Activated CD8-positive, alpha-beta T cell treated with anti-CD3 and anti-CD28 coated beads for 36 hours (primary cell): ENCODE results near the gene PKP1. TPM values are rescaled to one million over a fixed set of nuclear protein-coding genes. Genes with fewer than 3 reads are reported as not detected.

Source experiments
- ATAC-seq: fragments of 200-7000 bp; cut with Tn5 transposase; one replicate; pipeline ENCODE4 v1.10.0; 2021; ENCODE audit warnings: mild to moderate bottlenecking, moderate library complexity
- CTCF ChIA-PET: fragments of 350-600 bp; sonication (Branson Sonifier 250); formaldehyde crosslinking; loops from one replicate; lab custom pipeline; 2021; ENCODE audit warnings: antibody characterized with exemption; lab: Charles Lee
- POLR2A ChIA-PET: fragments of 350-600 bp; sonication (Branson Sonifier 250); formaldehyde crosslinking; loops from one replicate; lab custom pipeline; 2021; ENCODE audit warnings: antibody characterized with exemption; lab: Charles Lee
- DNase-seq: peaks from one replicate; pipeline ENCODE4 v3.0.0-alpha.2; 2020
- H3K27ac Mint-ChIP-seq: one replicate; pipeline ENCODE4 v1.8.0; 2021; ENCODE audit warnings: mild to moderate bottlenecking, mixed read lengths
- H3K27me3 Mint-ChIP-seq: one replicate; pipeline ENCODE4 v1.8.0; 2021; ENCODE audit warnings: mixed read lengths
- H3K36me3 Mint-ChIP-seq: one replicate; pipeline ENCODE4 v1.8.0; 2021; ENCODE audit warnings: low read depth, mixed read lengths
- H3K4me1 Mint-ChIP-seq: one replicate; pipeline ENCODE4 v1.8.0; 2021; ENCODE audit warnings: low read depth, mixed read lengths
- H3K4me3 Mint-ChIP-seq: one replicate; pipeline ENCODE4 v1.8.0; 2021; ENCODE audit warnings: mild to moderate bottlenecking, moderate library complexity, mixed read lengths
- H3K9me3 Mint-ChIP-seq: one replicate; pipeline ENCODE4 v1.8.0; 2021; ENCODE audit warnings: mixed read lengths
- intact Hi-C: fragments of 100-400 bp; cut with micrococcal nuclease; formaldehyde crosslinking; loops from one replicate; pipeline ENCODE4 v1.10.0; 2022
- total RNA-seq, 2 experiments: library from RNA; stranded (reverse); gene quantifications; one replicate each; pipeline ENCODE4 v1.2.3, GENCODE V29; 2021
- TF ChIP-seq, protein P1 (sequence below): fragments of 200-600 bp; IDR thresholded peaks from one replicate; pipeline ENCODE4 v1.8.0; 2022; ENCODE audit warnings: antibody characterized with exemption, mild to moderate bottlenecking

The PKP1 gene
- total RNA-seq, 2 experiments from 2014 or later, result not detected

DNA sequence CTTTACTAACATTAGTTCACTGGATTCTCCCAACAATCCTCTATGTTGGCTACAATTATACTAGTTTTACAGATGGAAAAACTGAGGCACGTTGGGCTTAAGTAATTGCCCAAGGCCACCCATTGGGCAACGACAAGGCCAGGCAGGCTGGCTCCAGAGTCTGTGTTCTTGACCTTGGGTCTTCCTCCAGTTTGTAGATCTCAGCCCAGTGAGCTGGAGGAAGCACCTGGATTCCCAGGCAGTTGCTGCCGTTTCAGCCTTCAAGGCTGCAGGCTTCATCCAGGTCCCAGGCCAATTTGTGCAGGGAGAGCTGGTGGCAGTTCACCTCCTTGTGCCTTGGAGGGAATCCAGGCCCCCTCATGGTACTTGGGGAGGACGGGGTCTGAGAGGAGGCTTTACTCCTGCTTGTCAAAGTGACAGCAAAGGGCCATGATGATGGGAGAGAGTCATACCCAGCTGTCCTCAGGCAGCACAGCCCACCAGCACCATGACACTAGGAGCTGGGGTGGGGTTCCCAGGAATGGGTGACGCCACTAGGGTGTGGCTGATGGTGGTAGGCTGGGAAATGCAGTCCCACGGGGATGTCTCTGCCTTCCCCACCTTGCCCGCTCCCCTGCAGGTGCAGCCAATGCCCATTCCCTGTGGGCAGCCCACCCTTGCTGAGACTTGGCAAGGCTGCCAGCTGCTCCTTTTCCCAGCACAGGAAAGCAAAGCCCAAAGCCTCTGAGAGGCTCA lies 27.1 kb downstream of the PKP1 start:
- Mint-ChIP-seq H3K36me3 (no peaks in the 10 kb centered on the region), H3K4me3 (no peak overlapping the region), H3K4me1 (peaks cover 13% of the 10 kb centered on the region), H3K27me3 (peaks cover 12% of the 10 kb centered on the region), H3K9me3 (no peaks in the 10 kb centered on the region), H3K27ac (no peak overlapping the region)
- TF ChIP-seq, protein P1, sequence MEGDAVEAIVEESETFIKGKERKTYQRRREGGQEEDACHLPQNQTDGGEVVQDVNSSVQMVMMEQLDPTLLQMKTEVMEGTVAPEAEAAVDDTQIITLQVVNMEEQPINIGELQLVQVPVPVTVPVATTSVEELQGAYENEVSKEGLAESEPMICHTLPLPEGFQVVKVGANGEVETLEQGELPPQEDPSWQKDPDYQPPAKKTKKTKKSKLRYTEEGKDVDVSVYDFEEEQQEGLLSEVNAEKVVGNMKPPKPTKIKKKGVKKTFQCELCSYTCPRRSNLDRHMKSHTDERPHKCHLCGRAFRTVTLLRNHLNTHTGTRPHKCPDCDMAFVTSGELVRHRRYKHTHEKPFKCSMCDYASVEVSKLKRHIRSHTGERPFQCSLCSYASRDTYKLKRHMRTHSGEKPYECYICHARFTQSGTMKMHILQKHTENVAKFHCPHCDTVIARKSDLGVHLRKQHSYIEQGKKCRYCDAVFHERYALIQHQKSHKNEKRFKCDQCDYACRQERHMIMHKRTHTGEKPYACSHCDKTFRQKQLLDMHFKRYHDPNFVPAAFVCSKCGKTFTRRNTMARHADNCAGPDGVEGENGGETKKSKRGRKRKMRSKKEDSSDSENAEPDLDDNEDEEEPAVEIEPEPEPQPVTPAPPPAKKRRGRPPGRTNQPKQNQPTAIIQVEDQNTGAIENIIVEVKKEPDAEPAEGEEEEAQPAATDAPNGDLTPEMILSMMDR, result no peak
- ChIA-PET POLR2A (no interaction called here), CTCF (no interaction called here)
- ATAC-seq, result no peak
- intact Hi-C loops, result no loop called here
- no peak for DNase-seq

DNA sequence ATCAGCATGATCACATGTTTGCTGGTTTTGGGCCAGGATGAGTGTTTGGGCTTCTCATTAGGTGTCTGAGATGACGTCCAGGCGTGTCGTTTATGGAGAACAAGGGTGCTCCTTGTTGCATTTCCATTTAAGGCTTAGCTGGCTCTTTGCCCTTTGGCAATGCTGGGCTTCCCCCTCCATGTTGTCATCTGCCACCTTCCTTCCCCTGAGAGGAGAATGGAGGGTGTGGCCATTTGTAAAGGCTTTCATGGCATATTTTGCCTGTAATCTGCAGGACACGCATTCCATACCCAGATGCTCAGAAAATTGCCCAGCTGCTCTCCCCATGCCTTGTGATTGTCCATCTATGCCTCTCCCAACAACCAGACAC lies 27.7 kb downstream of the PKP1 start:
- no peak overlapping the region for H3K4me3 Mint-ChIP-seq
- no peaks in the 10 kb centered on the region for H3K36me3 Mint-ChIP-seq
- peaks cover 14% of the 10 kb centered on the region for H3K27me3 Mint-ChIP-seq
- H3K9me3 Mint-ChIP-seq, result no peaks in the 10 kb centered on the region
- H3K27ac Mint-ChIP-seq, result no peak overlapping the region
- CTCF ChIA-PET, result interaction anchor here (0.7 kb wide), 1 partner anchor 35 kb away, joined by 4 read pairs; no protein-coding TSS in a partner anchor
- H3K4me1 Mint-ChIP-seq, result peaks cover 13% of the 10 kb centered on the region
- TF ChIP-seq, protein P1, result no peak
- POLR2A ChIA-PET, result no interaction called here
- no peak for DNase-seq
- intact Hi-C loops, result no loop called here
- ATAC-seq, result no peak

DNA sequence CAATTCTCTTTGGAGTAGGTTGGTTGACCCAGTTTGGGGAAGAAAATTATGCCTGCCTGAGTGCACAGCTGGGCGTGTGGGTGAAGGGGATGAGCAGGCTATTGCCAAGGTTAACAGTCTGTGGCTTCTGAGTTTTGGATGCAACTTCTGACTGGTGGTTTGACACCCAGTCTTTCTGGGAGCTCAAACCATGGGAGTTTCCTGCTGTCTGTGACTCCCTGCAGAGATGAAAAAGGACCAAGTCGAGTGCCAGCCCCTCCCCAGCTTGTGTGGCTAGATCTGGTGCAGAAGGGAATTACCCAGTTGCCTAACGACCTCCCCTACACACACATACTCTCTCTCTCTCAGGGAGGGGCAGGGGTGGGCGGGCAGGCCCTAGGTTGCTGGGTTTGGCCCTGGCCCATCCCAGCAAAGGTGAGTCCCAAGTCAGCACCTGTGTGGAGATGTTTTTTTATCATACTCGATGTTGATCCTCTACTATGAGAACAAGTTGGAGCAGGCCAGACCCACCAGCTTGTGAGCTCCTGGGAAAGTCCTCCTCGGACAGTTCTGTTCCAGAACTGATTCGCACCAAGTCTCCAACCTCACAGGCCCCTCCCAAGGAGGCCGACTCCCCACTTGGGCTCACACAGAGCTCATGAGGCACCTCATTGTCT lies 28.2 kb downstream of the PKP1 start:
- H3K27ac Mint-ChIP-seq, result no peak overlapping the region
- DNase-seq (peak; percentile 68), ATAC-seq (peak; percentile 92)
- CTCF ChIA-PET, result interaction anchor here (0.7 kb wide), 1 partner anchor 35 kb away, joined by 4 read pairs; no protein-coding TSS in a partner anchor
- intact Hi-C loops, result no loop called here
- POLR2A ChIA-PET, result interaction anchor here (0.7 kb wide), 1 partner anchor 179 kb away, joined by 3 read pairs; no protein-coding TSS in a partner anchor
- H3K4me1 Mint-ChIP-seq, result peaks cover 13% of the 10 kb centered on the region
- TF ChIP-seq, protein P1, result no peak
- H3K4me3 Mint-ChIP-seq, result no peak overlapping the region
- H3K27me3 Mint-ChIP-seq, result peaks cover 14% of the 10 kb centered on the region
- no peaks in the 10 kb centered on the region for H3K36me3 Mint-ChIP-seq
- no peaks in the 10 kb centered on the region for H3K9me3 Mint-ChIP-seq

DNA sequence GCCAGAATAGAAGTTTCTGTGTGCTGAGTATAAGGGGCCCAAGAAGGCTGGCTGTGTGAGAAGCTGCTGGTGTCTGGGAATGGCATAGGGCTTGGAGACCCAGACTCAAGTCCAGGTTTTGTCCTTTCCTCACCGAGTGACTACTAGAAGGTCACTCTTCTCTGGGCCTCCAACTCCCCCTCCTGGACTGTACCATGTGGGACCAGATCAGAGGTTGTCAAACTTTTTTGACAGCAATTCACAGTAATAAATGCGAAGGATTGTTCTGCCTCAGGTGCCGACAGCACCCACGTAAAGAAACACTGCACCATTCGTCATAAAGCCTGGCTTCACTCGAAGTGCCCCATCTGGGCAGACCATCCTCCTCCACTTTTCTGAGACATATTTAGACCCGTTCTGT lies 29.0 kb downstream of the PKP1 start:
- no peaks in the 10 kb centered on the region for H3K36me3 Mint-ChIP-seq
- TF ChIP-seq, protein P1, result no peak
- POLR2A ChIA-PET, result interaction anchor here (0.7 kb wide), 1 partner anchor 178 kb away, joined by 3 read pairs; no protein-coding TSS in a partner anchor
- H3K4me3 Mint-ChIP-seq, result no peak overlapping the region
- peaks cover 13% of the 10 kb centered on the region for H3K4me1 Mint-ChIP-seq
- no peaks in the 10 kb centered on the region for H3K9me3 Mint-ChIP-seq
- DNase-seq, result no peak
- no peak overlapping the region for H3K27ac Mint-ChIP-seq
- CTCF ChIA-PET, result no interaction called here
- no peak for ATAC-seq
- intact Hi-C loops, result no loop called here
- peaks cover 14% of the 10 kb centered on the region for H3K27me3 Mint-ChIP-seq

DNA sequence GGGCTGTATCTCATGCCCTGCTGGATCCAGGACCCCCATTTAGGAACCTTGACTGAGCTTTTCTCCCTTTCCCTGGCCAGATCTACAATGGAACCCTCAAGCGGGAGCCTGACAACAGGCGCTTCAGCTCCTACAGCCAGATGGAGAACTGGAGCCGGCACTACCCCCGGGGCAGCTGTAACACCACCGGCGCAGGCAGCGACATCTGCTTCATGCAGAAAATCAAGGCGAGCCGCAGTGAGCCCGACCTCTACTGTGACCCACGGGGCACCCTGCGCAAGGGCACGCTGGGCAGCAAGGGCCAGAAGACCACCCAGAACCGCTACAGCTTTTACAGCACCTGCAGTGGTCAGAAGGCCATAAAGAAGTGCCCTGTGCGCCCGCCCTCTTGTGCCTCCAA lies 29.8 kb downstream of the PKP1 start:
- no peaks in the 10 kb centered on the region for H3K9me3 Mint-ChIP-seq
- peaks cover 14% of the 10 kb centered on the region for H3K27me3 Mint-ChIP-seq
- H3K4me1 Mint-ChIP-seq, result peaks cover 13% of the 10 kb centered on the region
- ChIA-PET CTCF (interaction anchor here (1.1 kb wide), 1 partner anchor 96 kb away, joined by 3 read pairs; no protein-coding TSS in a partner anchor), POLR2A (no interaction called here)
- no peaks in the 10 kb centered on the region for H3K36me3 Mint-ChIP-seq
- no peak for ATAC-seq
- H3K27ac Mint-ChIP-seq, result no peak overlapping the region
- no peak for DNase-seq
- no peak overlapping the region for H3K4me3 Mint-ChIP-seq
- TF ChIP-seq, protein P1, result no peak
- intact Hi-C loops, result no loop called here
